ENCODE results near the gene LRSAM1.

LRSAM1 gene

DNA sequence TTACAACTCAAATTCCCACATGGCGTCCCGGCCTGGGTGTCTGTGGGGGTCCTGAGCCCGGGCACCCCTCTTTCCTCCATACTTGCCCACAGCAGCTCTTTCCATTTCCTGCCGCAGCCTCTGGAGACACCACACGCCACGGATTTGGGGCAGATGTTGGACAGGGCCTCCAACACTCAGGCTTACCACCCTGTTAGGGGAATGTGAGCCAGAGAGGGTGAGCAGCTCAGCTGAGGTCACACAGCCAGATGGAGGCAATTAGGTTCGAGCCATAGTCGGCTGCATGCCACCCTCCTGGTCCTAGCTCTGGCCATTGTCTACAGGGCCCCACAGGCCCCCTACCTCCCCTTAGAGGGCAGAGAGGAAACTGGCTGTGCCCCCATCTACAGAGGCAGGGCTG is 85.2 kb downstream of the LRSAM1 start:
- no peak overlapping the region for H3K4me3 ChIP-seq (replicated peaks in 1 of 2; ENCODE audit: low read depth in 2 of 2, low read length in 2 of 2)
- TF ChIP-seq, protein P1, sequence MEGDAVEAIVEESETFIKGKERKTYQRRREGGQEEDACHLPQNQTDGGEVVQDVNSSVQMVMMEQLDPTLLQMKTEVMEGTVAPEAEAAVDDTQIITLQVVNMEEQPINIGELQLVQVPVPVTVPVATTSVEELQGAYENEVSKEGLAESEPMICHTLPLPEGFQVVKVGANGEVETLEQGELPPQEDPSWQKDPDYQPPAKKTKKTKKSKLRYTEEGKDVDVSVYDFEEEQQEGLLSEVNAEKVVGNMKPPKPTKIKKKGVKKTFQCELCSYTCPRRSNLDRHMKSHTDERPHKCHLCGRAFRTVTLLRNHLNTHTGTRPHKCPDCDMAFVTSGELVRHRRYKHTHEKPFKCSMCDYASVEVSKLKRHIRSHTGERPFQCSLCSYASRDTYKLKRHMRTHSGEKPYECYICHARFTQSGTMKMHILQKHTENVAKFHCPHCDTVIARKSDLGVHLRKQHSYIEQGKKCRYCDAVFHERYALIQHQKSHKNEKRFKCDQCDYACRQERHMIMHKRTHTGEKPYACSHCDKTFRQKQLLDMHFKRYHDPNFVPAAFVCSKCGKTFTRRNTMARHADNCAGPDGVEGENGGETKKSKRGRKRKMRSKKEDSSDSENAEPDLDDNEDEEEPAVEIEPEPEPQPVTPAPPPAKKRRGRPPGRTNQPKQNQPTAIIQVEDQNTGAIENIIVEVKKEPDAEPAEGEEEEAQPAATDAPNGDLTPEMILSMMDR (IDR thresholded peaks at IDR 0.05; ENCODE audit: low read depth, low read length): no peak
- DNase-seq (ENCODE audit: low read depth in 2 of 2): no peak

DNA sequence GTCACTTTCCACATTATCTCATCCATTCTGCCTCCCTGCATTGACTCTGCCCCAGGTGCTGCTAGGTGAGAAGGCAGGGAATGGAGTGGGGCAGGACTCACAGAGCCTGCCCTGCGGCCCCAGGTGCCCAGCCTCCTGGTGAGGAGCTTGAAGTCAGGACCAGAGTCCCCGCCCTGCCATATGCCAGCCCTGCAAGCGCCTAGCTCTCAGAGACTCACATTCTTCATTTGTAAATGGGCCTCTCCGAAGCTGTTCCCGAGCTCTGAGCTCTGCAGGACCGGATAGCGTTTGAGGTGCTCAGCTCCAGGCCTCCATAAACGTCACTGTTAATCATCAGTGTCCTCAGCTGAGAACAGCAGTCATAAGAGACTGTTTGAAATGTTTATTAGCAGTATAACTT is 85.7 kb downstream of the LRSAM1 start:
- no peak overlapping the region for H3K4me3 ChIP-seq (replicated peaks in 1 of 2; ENCODE audit: low read depth in 2 of 2, low read length in 2 of 2)
- DNase-seq (ENCODE audit: low read depth in 2 of 2): peak; percentile 46 to 73

DNA sequence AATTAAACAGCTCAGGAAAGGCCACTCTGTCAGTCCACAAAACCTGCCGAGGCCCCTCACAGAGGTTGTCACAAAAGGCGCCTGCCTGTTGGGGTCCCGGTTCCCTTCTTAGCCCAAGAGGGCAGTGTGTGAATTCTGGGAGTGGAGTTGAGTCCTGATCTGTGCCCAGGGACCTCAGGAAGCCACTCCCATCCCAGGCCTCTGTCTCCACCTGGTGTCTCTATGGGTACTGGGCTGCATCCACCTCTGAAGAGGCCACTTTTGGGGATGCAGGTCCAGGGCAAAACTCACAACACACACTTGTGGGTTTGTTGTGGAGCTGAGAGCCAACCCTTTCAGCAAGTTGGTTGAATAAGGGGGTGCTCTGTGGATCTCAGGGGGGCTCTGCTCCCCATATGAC is 86.5 kb downstream of the LRSAM1 start:
- TF ChIP-seq, protein P1 (IDR thresholded peaks at IDR 0.05; ENCODE audit: low read depth, low read length): peak; percentile 19
- no peak for DNase-seq (ENCODE audit: low read depth in 2 of 2)
- no peak overlapping the region for H3K4me3 ChIP-seq (replicated peaks in 1 of 2; ENCODE audit: low read depth in 2 of 2, low read length in 2 of 2)

More for the DNA sequence above, 85.7 kb downstream of the LRSAM1 start:
- TF ChIP-seq, protein P1 (IDR thresholded peaks at IDR 0.05; ENCODE audit: low read depth, low read length): no peak

DNA sequence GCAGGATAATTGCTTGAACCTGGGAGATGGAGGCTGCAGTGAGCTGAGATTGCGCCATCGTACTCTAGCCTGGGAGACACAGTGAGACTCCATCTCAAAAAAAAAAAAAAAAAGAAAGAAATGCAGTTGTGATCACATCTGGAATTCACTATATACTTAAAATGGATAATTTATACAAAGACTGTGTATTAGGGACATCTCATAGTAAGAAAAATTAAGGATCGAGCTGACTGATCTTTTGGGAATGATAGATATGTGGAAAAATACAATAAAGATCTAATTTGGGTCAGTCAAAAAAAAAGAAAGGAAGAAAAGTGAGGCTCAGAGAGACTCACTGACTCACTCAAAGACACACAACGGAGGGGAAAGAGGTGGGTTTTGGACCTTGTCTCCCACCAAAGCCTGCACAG is 87.5 kb downstream of the LRSAM1 start:
- TF ChIP-seq, protein P1 (IDR thresholded peaks at IDR 0.05; ENCODE audit: low read depth, low read length): no peak
- DNase-seq (ENCODE audit: low read depth in 2 of 2): peak; percentile 42 to 56

DNA sequence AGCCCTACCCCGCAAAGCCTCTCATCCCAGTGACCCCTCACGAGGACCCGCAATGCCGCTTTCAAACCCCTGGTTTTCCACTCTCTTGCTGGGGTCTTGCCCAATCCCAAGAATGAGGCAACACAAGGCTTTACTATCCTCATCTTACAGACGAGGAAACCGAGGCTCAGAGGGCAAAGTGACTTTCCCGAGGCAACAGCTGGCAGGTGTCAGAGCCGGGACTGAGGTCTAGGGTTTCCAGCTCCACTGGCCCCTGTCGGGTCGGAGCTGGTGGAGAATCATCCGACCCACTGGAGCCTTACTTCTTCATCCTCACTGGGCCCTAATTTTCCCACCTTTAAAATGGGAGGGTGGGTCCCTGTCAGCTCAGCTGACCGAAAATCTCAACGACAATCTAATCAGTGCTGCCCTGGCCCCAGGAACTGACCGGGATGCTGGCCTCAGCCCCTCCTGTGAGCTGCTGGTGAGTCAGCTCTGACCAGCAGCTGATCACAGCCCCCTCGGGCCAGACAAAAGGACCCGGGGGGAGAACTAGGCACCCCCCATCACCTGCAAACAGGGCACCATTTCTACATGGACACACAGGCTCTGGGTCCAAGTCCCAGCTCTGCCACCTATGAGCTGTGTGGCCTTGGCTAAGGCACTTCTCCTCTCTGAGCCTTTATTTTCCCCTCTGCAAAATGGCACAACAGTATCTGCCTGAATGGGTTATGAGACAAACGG is 88.1 kb downstream of the LRSAM1 start:
- TF ChIP-seq, protein P1 (IDR thresholded peaks at IDR 0.05; ENCODE audit: low read depth, low read length): no peak
- peak overlapping the region in 1 of 2 donors; percentile 3 for H3K4me3 ChIP-seq (replicated peaks in 1 of 2; ENCODE audit: low read depth in 2 of 2, low read length in 2 of 2)
- DNase-seq (ENCODE audit: low read depth in 2 of 2): no peak

More for the DNA sequence above, 87.5 kb downstream of the LRSAM1 start:
- no peak overlapping the region for H3K4me3 ChIP-seq (replicated peaks in 1 of 2; ENCODE audit: low read depth in 2 of 2, low read length in 2 of 2)

DNA sequence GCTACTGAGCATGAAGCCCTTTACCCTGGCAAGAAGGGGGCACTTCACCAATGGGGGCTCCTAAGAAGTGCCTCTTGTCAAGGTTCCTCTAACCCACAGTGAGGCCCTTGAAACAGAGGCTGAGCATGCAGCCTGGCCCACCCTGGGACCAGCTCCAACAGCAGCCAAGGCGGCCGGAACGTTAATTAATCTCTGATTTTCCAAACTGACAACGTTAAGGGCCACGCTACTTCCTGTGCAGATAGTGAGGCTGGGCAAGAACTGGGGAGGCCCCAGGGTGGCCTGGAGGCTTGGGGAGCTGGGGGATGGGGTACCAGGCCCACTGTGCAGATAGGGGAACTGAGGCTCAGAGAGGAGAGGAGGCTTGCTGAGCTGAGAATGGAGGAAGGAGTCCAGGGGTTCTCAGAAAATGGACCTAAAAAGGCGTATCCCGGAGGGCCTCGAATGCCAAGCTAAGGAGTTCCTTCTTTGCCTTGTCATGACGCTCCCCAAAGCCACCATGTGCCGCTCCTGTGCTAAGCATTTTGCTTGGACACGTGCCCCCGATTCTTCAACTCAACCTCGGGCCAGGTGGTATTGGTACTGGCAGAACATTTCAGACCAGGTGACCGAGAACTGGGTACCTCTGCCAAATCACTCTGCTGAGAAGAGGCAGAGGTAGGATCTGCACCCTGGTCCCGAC is 88.8 kb downstream of the LRSAM1 start:
- TF ChIP-seq, protein P1 (IDR thresholded peaks at IDR 0.05; ENCODE audit: low read depth, low read length): no peak
- peak overlapping the region in 1 of 2 donors; percentile 3 for H3K4me3 ChIP-seq (replicated peaks in 1 of 2; ENCODE audit: low read depth in 2 of 2, low read length in 2 of 2)

More for the DNA sequence above, 88.8 kb downstream of the LRSAM1 start:
- DNase-seq (ENCODE audit: low read depth in 2 of 2): no peak

Data from cardiac fibroblast (primary cell).